Transverse colon (tissue), 4 donors: Measurements from ENCODE around the gene EBF3. TPM values are rescaled to one million over a fixed set of nuclear protein-coding genes. Genes with fewer than 3 reads are reported as not detected.

ENCODE experiments used
- DNase-seq: peaks from one replicate; pipeline ENCODE4 v3.0.0-alpha.2; 2019
- H3K27ac ChIP-seq, 4 donors: fragments of 200-600 bp; sonication (generic); 2 replicates each; pipeline ENCODE4 v1.5.1; 2016 to 2018; ENCODE audit warnings: inconsistent platforms in 4 of 4
- H3K27me3 ChIP-seq: fragments of 200-600 bp; sonication (generic); 2 replicates; pipeline ENCODE4 v1.5.1; 2017; ENCODE audit warnings: inconsistent platforms
- H3K36me3 ChIP-seq, 4 donors: fragments of 200-600 bp; sonication (generic); 2 replicates each; pipeline ENCODE4 v1.5.1; 2017 to 2019; ENCODE audit warnings: inconsistent platforms in 4 of 4
- H3K4me1 ChIP-seq, 4 donors: fragments of 200-600 bp; sonication (generic); 2 replicates each; pipeline ENCODE4 v1.5.1; 2017 to 2020; ENCODE audit warnings: inconsistent platforms in 4 of 4
- H3K4me3 ChIP-seq, 4 donors: fragments of 200-600 bp; sonication (generic); 1 replicate in 1 of 4; 2 replicates in 3 of 4; pipeline versions ENCODE4 v1.5.1 to v1.6.1; 2017 to 2019; ENCODE audit warnings: inconsistent platforms in 4 of 4
- H3K9me3 ChIP-seq, 2 donors: fragments of 200-600 bp; sonication (generic); 2 replicates each; pipeline ENCODE4 v1.5.1; 2017 to 2019; ENCODE audit warnings: inconsistent platforms in 2 of 2
- EP300 ChIP-seq: sonication (generic); formaldehyde crosslinking; IDR thresholded peaks from one replicate; pipeline ENCODE4 v1.6.1; 2017; ENCODE audit warnings: antibody characterized with exemption, low read depth
- POLR2A ChIP-seq: fragments of 450-650 bp; IDR thresholded peaks from one replicate; pipeline ENCODE4 v1.6.1; 2016; ENCODE audit warnings: antibody characterized with exemption, mild to moderate bottlenecking, moderate library complexity
- POLR2AphosphoS5 ChIP-seq, 3 donors: sonication (generic); formaldehyde crosslinking; IDR thresholded peaks; one replicate each; pipeline ENCODE4 v1.6.1; 2016; ENCODE audit warnings: antibody characterized with exemption in 3 of 3
- WGBS, 2 donors: methylation state at CpG; one replicate each; pipeline ENCODE4 v1.1.5; 2018; ENCODE audit warnings: low coverage in 1 of 2; 5-methylcytosine and 5-hydroxymethylcytosine counted together
- in situ Hi-C, 4 donors: fragments of 200-750 bp; cut with MboI; loops; one replicate each; pipeline versions ENCODE4 v1.15.0 to v1.15.1; 2017; ENCODE audit warnings: low sequenced_read_pairs in 3 of 4, low pct_ligation_motif_present in 1 of 4, low pct_unique_long_range_greater_than_20kb in 1 of 4
- intact Hi-C: fragments of 100-400 bp; cut with DNase I; formaldehyde crosslinking; loops from one replicate; pipeline ENCODE4 v1.15.1; 2023; ENCODE audit warnings: low total_unique reads
- total RNA-seq, 4 donors: library from RNA; depleted of rRNA; stranded (reverse); fragments of >200 nt; gene quantifications; one replicate each; pipeline ENCODE4 v1.1.0, GENCODE V29; 2016
- TF ChIP-seq, protein P1 (sequence below), 5 experiments: fragments of 200-600 bp in 3 of 5; fragments of 450-650 bp in 2 of 5; sonication (generic) in 3 of 5; IDR thresholded peaks; 1 replicate in 2 of 5; 2 replicates in 3 of 5; pipeline ENCODE4 v1.5.1; 2016 to 2017; ENCODE audit warnings: antibody characterized with exemption in 5 of 5, inconsistent platforms in 3 of 5, mild to moderate bottlenecking in 2 of 5, moderate library complexity in 1 of 5

Gene EBF3
- total RNA-seq, 4 donors from 2014 or later, result 0.37 to 6.6 (median 1.0) TPM

DNA sequence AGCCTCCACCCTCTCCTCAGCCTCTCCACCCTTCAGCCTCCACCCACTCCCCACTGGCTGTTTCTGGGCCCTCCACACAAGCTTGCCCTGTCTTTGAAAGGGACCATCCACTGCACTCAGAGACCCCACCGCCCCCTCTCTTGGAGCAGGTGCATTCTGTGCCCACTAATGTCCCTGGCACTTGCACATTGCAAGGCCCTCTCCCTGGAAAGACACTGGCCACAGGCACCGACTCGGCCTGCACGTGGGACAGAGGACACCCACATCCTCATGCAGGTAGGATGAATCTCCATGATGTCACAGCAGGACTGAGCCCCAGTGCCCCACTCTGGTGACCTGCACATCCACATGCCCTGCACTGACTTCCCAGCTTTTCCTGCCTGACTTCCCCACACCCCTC is 36.8 kb upstream of the EBF3 start:
- WGBS, 2 donors, result 91% methylated on average over 4 of the region's 4 CpGs; no CpG with 5 or more reads in 1 of the 2 donors
- H3K36me3 ChIP-seq, result no peaks in the 10 kb centered on the region
- in situ Hi-C loops (no loop called here), intact Hi-C loops (no loop called here)
- TF ChIP-seq POLR2A, result no peak
- TF ChIP-seq POLR2AphosphoS5 (IDR thresholded peaks at IDR 0.05), result no peak
- TF ChIP-seq EP300, result no peak
- TF ChIP-seq, protein P1, sequence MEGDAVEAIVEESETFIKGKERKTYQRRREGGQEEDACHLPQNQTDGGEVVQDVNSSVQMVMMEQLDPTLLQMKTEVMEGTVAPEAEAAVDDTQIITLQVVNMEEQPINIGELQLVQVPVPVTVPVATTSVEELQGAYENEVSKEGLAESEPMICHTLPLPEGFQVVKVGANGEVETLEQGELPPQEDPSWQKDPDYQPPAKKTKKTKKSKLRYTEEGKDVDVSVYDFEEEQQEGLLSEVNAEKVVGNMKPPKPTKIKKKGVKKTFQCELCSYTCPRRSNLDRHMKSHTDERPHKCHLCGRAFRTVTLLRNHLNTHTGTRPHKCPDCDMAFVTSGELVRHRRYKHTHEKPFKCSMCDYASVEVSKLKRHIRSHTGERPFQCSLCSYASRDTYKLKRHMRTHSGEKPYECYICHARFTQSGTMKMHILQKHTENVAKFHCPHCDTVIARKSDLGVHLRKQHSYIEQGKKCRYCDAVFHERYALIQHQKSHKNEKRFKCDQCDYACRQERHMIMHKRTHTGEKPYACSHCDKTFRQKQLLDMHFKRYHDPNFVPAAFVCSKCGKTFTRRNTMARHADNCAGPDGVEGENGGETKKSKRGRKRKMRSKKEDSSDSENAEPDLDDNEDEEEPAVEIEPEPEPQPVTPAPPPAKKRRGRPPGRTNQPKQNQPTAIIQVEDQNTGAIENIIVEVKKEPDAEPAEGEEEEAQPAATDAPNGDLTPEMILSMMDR (IDR thresholded peaks at IDR 0.05), result no peak
- H3K27me3 ChIP-seq, result peaks cover 6% of the 10 kb centered on the region
- DNase-seq, result no peak
- H3K4me3 ChIP-seq, result no peak overlapping the region
- no peaks in the 10 kb centered on the region for H3K4me1 ChIP-seq
- H3K27ac ChIP-seq, result no peak overlapping the region
- no peaks in the 10 kb centered on the region for H3K9me3 ChIP-seq

DNA sequence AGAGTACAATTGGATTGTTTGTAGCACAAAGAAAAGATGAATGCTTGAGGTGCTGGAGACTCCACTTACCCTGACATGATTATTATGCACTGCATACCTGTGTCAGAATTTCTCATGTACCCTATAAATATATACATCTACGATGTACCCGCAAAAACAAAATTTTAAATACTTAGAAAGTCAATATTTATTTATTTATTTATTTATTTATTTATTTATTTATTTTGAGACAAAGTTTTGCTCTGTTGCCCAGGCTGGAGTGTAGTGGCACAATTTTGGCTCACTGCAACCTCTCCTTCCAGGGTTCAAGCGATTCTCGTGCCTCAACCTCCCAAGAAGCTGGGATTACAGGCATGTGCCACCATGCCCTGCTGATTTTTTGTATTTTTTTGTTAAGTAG is 35.1 kb upstream of the EBF3 start:
- 85 to 92% methylated on average over 4 of the region's 4 CpGs for WGBS, 2 donors
- TF ChIP-seq POLR2AphosphoS5 (IDR thresholded peaks at IDR 0.05), result no peak
- TF ChIP-seq EP300, result no peak
- TF ChIP-seq POLR2A, result no peak
- TF ChIP-seq, protein P1 (IDR thresholded peaks at IDR 0.05), result no peak
- in situ Hi-C loops, result loop anchor here in 1 of 4 donors (25.0 kb wide), 1 partner anchor 962 kb away; no protein-coding TSS in a partner anchor

DNA sequence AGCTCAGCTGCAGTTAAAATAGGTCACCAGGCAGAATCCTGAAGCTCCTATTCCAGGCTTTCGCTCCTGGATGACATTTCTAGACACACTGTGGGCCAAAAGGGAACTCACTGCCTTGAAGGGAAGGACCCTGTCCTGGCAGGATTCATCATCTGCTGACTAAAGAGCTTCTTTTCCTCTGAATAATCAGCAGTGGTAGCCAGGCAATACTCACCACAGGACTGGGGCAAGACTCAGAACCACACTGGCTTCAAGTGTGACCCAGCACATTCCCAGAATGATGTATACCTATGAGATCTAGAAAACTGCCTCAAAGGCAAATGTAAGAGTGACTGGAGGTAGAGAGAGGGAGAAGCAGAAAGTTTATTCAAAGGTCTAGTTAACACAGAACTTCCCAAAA is 29.5 kb upstream of the EBF3 start:
- Histone ChIP-seq H3K4me3 (no peak overlapping the region), H3K27ac (no peak overlapping the region), H3K4me1 (no peaks in the 10 kb centered on the region), H3K9me3 (no peaks in the 10 kb centered on the region), H3K27me3 (no peaks in the 10 kb centered on the region), H3K36me3 (no peaks in the 10 kb centered on the region)
- intact Hi-C loops, result no loop called here
- 73% methylated on average over 1 of the region's 1 CpG; no CpG with 5 or more reads in 1 of the 2 donors for WGBS, 2 donors
- in situ Hi-C loops, result loop anchor here in 1 of 4 donors (25.0 kb wide), 1 partner anchor 956 kb away; no protein-coding TSS in a partner anchor
- DNase-seq, result no peak
- TF ChIP-seq, protein P1 (IDR thresholded peaks at IDR 0.05), result no peak
- TF ChIP-seq EP300 (no peak), POLR2A (no peak), POLR2AphosphoS5 (IDR thresholded peaks at IDR 0.05) (no peak)

More for the DNA sequence above, 35.1 kb upstream of the EBF3 start:
- Histone ChIP-seq H3K9me3 (no peaks in the 10 kb centered on the region), H3K4me3 (no peak overlapping the region), H3K36me3 (no peaks in the 10 kb centered on the region), H3K27me3 (no peaks in the 10 kb centered on the region), H3K27ac (no peak overlapping the region), H3K4me1 (no peaks in the 10 kb centered on the region)
- no peak for DNase-seq
- intact Hi-C loops, result no loop called here

DNA sequence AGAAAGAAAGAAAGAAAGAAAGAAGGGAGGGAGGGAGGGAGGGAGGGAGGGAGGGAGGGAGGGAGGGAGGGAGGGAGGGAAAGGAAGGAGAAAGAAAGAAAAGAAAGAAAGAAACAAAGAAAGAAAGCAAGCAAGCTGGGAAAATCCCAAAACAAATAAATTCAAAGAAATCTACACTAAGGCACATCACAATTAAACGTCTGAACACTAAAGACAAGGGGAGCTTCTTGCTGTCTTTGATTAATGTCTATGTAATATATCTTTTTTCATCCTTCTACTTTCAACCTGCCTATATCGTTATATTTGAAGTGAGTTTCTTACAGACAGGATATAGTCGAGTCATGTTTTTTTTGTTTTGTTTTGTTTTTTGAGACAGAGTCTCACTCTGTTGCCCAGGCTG is 28.3 kb upstream of the EBF3 start:
- no peak for DNase-seq
- Histone ChIP-seq H3K9me3 (no peaks in the 10 kb centered on the region), H3K4me3 (no peak overlapping the region), H3K4me1 (no peaks in the 10 kb centered on the region), H3K36me3 (no peaks in the 10 kb centered on the region), H3K27me3 (no peaks in the 10 kb centered on the region), H3K27ac (no peak overlapping the region)
- in situ Hi-C loops, result loop anchor here in 1 of 4 donors (25.0 kb wide), 1 partner anchor 955 kb away; no protein-coding TSS in a partner anchor
- intact Hi-C loops, result no loop called here
- WGBS, 2 donors, result 65 to 69% methylated on average over 2 to 3 of the region's 3 CpGs
- no peak for TF ChIP-seq POLR2AphosphoS5 (IDR thresholded peaks at IDR 0.05)

DNA sequence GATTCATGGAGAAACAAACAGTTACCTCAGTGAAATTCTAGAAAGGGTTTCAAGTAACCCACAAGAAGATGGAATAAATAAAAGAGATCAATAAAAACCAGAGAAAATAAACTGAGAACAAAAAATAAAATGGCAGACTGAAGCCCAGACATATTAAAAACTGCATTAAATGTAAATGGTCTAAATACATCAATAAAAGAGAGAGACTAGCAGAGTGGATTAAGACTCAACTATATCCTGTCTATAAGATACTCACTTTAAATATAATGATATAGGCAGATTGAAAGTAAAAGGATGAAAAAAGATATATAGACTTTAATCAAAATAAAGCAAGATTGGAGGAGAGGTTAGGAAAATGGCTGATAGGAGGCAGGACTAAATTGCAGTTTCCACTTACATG is 18.8 kb upstream of the EBF3 start:
- H3K4me3 ChIP-seq, result no peak overlapping the region
- DNase-seq, result no peak
- peaks cover 0 to 3% (median 0%) of the 10 kb centered on the region in 4 donors for H3K36me3 ChIP-seq
- peaks cover 0 to 11% of the 10 kb centered on the region in 2 donors for H3K9me3 ChIP-seq
- H3K4me1 ChIP-seq, result no peaks in the 10 kb centered on the region
- intact Hi-C loops, result no loop called here
- in situ Hi-C loops, result loop anchor here in 1 of 4 donors (25.0 kb wide), 1 partner anchor 946 kb away; no protein-coding TSS in a partner anchor
- H3K27ac ChIP-seq, result no peak overlapping the region
- TF ChIP-seq EP300 (no peak), POLR2A (no peak), POLR2AphosphoS5 (IDR thresholded peaks at IDR 0.05) (no peak)
- TF ChIP-seq, protein P1 (IDR thresholded peaks at IDR 0.05), result no peak
- peaks cover 5% of the 10 kb centered on the region for H3K27me3 ChIP-seq
